NCI-H345 treated with DMSO at 0.1 percent for 48 hours (cell line): ENCODE data around the gene GKN2.
"Not testable (repeated sequence)": the region's sequence is repeated elsewhere in the genome, so short reads cannot be mapped to it uniquely, and the experiment has no call there.

ENCODE experiments used
- DNase-seq: peaks from one replicate; lab custom pipeline; 2025; ENCODE audit not compliant: unreplicated experiment; lab: John Stamatoyannopoulos, UW

The GKN2 gene

GRCh38 chr2:68920481-68921170 lies 32.1 kb downstream of the GKN2 start:
- no peak for DNase-seq

- no peak for DNase-seq
Observed at GRCh38 chr2:68918497-68918896, 34.2 kb downstream of the GKN2 start.

DNA sequence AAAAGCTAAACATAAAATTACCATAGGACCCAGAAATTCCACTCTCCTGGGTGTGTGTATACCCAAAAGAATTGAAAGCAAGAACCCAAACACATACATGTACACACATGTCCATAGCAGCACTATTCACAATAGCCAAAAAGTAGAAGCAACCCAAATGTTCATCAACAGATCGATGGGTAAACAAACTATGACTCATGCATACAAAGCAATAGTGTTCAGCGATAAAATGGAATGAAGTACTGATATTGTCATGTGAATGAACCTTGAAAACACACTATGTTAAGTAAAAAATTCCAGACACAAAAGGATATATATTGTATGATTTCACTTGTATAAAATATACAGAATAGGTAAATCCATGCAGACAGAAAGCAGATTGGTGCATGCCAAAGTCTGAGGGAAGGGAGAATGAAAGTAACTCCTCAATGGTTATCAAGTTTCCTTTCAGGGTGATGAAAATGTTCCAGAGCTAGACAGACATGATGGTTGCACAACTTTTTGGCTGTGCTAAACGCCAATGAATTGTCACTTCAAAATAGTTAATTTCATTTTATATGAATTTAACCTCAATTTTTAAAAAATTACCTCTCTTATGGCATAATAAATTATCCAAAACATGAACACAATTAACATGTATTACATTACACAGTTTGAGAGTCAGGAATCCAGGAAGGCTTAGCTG lies 35.5 kb downstream of the GKN2 start:
- DNase-seq: no peak

- DNase-seq: no peak
Observed at GRCh38 chr2:68916226-68916625, 36.5 kb downstream of the GKN2 start.

DNA sequence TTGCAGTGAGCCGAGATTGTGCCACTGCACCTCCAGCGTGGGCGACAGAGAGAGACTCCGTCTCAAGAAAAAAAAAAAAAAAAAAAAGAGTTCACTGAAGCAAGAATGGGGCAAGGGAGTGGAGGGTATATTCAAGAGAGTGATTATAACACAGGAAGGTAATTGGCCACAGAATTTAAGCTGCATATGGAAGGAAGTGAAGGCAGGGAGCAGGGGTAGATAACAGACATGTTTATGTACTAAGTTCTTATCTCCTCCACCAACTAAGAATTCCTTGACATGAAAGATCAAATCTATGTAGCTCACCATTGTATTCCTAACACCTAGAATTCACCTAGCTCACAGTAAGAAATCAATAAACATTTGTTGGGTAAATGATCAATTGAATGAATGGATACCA lies 37.3 kb downstream of the GKN2 start:
- DNase-seq: no peak

- no peak for DNase-seq
Observed at GRCh38 chr2:68913359-68913758, 39.3 kb downstream of the GKN2 start.

DNA sequence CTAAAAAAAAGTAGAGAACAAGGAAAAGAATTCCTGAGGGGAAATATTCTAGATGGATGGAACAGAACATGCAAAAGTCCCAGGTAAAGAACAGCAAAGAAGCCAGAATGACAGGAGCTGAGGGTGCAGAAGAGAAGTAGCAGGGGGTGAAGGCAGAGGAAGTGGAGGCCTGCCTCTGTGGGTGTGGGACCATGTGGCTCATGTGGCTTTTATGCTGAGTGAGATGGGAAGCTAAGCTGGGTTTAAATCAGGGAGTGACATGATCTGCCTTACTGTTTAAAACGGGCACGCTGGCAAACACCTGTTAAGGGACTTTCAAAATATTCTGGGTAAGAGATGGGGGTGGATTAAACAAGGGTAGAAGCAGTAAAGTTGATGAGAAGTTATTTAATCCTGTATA lies 40.0 kb downstream of the GKN2 start:
- no peak for DNase-seq

DNA sequence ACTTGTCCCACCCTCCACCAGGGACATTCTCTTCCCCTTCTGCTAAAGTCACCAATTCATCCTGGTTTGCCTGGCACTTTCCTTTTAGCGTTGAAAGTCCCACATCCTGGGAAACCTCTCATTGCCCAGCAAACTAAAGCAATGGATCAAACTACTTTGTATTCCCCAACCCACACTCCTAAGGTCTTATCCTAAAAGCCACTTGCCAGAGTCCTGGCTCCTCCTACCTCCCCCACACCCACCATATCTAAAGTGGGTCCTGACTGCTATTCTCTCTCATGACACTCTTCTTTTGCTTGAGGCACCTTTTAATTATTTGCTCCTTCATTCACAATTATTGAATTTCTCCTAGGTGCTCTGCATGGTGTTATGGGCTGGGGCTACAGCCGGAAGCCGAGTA lies 40.6 kb downstream of the GKN2 start:
- no peak for DNase-seq

- DNase-seq: no peak
Observed at GRCh38 chr2:68911709-68912108, 41.0 kb downstream of the GKN2 start.

DNA sequence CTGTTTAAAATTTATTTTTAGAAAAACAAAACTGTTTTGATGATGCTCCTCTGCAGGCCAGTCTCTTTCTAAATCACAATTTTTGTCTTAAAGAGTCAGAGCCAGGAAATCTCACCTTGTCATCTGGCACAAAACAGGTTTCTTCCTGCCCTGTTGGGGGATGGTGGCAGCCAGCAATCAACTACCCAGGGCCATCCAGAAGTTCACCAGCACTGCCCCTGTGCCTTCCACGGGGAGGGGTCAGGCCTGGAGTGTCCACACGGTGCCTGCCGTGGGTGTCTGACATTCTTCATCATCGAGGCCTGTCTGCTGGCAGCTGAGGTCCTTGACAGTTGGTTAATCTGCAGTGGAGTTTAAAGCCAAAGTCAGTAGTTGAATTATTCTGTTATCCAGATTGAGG lies 41.4 kb downstream of the GKN2 start:
- no peak for DNase-seq

DNA sequence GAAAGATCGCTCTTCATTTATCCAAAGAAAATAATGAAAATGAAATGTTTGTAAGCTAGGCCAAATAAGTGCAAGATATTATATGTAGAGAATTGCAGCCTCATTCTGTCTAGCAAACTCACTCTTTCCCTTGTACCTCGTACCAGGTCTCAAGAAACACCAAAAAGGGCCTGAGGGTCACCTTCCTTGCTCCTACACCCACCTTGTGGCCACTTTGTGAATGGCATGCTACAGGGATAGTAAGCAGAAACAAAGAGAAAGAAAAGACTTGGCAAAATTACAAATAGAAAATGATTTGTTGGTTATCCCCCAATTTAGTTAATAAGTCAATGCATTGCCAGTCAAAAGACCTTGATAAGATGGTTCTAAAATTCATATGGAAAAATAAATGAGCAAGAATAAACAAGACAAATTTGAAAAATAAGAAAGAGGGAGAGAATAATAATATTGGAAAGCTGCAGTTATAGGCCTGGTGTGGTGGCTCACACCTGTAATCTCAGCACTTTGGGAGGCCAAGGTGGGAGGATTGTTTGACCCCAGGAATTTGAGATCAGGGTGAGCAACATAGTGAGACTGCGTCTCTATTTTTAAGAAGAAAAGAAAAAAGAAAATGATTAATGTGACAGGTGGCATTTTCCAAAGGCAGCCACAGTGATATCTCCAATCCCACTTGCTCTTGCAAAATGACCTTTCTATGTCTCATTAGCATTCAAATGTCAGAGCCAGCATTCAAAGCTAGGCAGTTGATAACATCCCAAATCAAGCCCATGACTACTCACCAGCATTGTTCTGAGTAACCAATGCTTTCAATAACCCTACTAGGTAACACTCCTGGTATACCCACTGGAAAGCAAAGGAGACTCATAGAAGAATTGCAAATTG lies 42.7 kb downstream of the GKN2 start:
- peak; percentile 69 for DNase-seq

DNA sequence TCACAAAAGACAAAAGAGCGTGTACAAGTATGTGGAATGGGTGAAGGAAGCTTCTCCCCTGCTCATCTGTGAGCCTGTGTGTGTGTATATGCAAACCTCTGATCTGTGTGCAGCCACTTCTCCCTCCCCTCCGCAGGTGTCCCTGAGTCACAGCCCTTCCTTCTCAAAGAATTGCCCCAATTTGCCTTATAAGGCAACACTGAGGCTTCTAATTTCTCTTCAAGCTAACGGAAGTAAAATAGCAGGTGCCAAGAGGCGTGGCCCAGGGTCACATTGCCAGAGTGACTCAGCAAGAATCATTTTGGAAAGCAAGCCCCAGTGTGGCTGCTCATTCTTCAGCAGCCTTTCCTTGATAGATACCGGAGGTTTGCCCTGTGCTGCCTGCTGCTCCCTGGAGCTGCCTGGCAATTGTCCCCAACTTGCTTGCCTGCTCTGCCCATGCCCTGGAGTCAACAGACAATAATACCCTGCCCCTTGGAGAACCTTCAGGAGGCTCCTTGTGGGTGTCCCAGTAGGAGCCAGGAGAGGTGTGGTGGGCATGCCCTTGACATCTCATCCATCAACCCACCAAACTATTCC lies 44.2 kb downstream of the GKN2 start:
- peak; percentile 7 for DNase-seq

- DNase-seq: no peak
Observed at GRCh38 chr2:68907920-68908253, 44.8 kb downstream of the GKN2 start.

DNA sequence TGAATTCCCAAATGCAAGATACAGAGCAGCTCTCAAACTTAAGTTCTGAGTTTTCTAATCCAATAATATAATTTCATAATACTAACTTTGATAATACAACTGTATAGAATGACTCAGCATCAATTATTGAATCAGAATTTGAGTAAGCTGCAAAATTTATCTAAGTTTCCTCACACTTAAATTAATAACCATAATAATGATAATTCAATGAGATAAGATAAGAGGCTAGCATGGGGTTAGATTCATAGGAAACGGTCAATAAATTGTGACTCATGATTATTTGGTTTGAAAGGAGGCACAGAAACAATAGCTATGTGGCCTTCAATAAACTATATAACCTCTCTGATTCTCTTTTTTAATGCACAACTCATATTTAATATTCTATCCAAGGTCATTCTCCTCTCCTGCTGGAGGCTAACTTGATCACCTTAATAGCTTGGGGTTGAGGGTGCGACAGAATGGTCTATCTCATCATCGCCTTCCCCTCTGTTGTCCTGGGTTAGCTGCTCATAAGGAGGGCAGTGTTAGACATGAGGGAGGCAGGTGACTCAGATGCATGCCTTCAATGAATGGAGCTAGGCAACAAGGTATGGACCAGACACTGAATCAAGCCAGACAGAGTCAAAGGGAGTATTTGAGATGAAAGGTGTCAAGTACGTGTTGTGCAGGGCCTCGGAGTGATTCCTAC lies 45.3 kb downstream of the GKN2 start:
- DNase-seq: no peak

GRCh38 chr2:68906716-68907115 lies 46.0 kb downstream of the GKN2 start:
- DNase-seq: no peak

DNA sequence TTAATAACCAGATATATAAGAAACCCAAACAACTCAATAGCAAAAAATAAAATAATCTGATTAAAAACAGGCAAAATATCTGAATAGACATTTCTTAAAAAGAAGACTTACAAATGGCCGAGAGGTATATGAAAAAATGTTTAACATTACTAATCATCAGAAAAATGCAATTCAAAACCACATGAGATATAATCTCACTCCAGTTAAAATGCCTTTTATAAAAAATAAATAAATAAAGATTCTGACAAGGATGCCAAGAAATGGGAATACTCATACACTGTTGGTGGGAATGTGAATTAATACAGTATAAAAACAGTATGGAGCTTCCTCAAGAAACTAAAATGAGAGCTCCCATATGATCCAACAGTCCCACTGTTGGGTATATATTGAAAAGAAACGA lies 47.6 kb downstream of the GKN2 start:
- no peak for DNase-seq

DNA sequence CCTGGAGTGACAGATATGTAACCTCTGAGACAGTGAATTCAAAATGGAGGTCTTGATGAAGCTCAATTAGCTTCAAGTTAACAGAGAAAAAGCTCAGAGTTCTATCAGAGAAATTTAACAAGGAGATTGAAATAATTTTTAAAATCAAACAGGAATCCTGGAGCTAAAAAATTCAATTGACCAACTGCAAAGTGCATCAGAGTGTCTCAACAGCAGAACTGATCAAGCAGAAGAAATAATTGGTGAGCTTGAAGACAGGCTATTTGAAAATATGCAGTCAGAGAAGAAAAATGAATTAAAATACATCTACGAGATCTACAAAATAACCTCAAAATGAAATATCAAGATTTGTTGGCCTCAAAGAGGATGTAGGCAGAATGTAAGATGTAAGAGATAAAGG lies 51.1 kb downstream of the GKN2 start:
- no peak for DNase-seq

- DNase-seq: no peak
Observed at GRCh38 chr2:68901199-68901514, 51.5 kb downstream of the GKN2 start.

GRCh38 chr2:68900496-68901198 lies 52.0 kb downstream of the GKN2 start:
- DNase-seq: no peak

- not testable (repeated sequence) for DNase-seq
Observed at GRCh38 chr2:68895981-68896380, 56.7 kb downstream of the GKN2 start.
